Stomach (tissue), 9 donors: ENCODE results near the gene STXBP2. TPM values are rescaled to one million over a fixed set of nuclear protein-coding genes. Genes with fewer than 3 reads are reported as not detected.

Experiments used
- DNase-seq, 2 donors: peaks; one replicate each; pipeline versions ENCODE4 v3.0.0 to v3.0.0-alpha.2; 2013 to 2019
- H3K27ac ChIP-seq, 5 donors: fragments of 200-600 bp in 4 of 5; sonication (generic) in 4 of 5; one replicate each; pipeline ENCODE4 v1.5.1; 2013 to 2019; ENCODE audit warnings: mild to moderate bottlenecking in 1 of 5, moderate library complexity in 1 of 5
- H3K27me3 ChIP-seq, 3 donors: fragments of 200-600 bp; sonication (generic); one replicate each; pipeline ENCODE4 v1.5.1; 2017 to 2019; ENCODE audit warnings: mixed run types in 1 of 3
- H3K36me3 ChIP-seq, 4 donors: fragments of 200-600 bp; sonication (generic); 1 replicate in 3 of 4; 2 replicates in 1 of 4; pipeline ENCODE4 v1.5.1; 2016 to 2019
- H3K4me1 ChIP-seq, 4 donors: fragments of 200-600 bp; sonication (generic); one replicate each; pipeline ENCODE4 v1.5.1; 2016 to 2019
- H3K4me3 ChIP-seq, 4 donors: fragments of 200-600 bp; sonication (generic) in 3 of 4; one replicate each; pipeline ENCODE4 v1.5.1; 2016 to 2019; ENCODE audit warnings: mild to moderate bottlenecking in 1 of 4
- H3K9me3 ChIP-seq, 4 donors: fragments of 200-600 bp; sonication (generic); one replicate each; pipeline ENCODE4 v1.5.1; 2016 to 2019
- EP300 ChIP-seq: sonication (generic); formaldehyde crosslinking; IDR thresholded peaks from one replicate; pipeline ENCODE4 v1.6.1; 2017; ENCODE audit warnings: antibody characterized with exemption
- POLR2A ChIP-seq, 4 donors: fragments of 450-650 bp; IDR thresholded peaks; one replicate each; pipeline ENCODE4 v1.6.1; 2016; ENCODE audit warnings: antibody characterized with exemption in 4 of 4, control low read depth in 2 of 4, mild to moderate bottlenecking in 1 of 4, moderate library complexity in 1 of 4
- POLR2AphosphoS5 ChIP-seq, 3 donors: sonication (generic); formaldehyde crosslinking; IDR thresholded peaks; one replicate each; pipeline ENCODE4 v1.6.1; 2016; ENCODE audit warnings: antibody characterized with exemption in 3 of 3
- WGBS, 5 donors: extraction: QIAGEN DNeasy Blood & Tissue Kit in 3 of 5; methylation state at CpG; one replicate each; pipeline versions ENCODE4 v1.1.5 to v1.1.7; 2013 to 2018; 5-methylcytosine and 5-hydroxymethylcytosine counted together
- intact Hi-C: fragments of 100-400 bp; cut with DNase I; formaldehyde crosslinking; loops from one replicate; pipeline ENCODE4 v1.15.1; 2023; ENCODE audit warnings: low total_unique reads
- polyA plus RNA-seq, 3 donors: library from polyadenylated mRNA; stranded (reverse); fragments of 200-250 nt; gene quantifications; one replicate each; pipeline ENCODE4 v1.2.3, GENCODE V29; 2013
- total RNA-seq, 5 donors: library from RNA; depleted of rRNA; stranded (reverse); fragments of >200 nt; gene quantifications; one replicate each; pipeline versions ENCODE4 v1.1.0 to v1.2.3, GENCODE V29; 2014 to 2016
- TF ChIP-seq, protein P1 (sequence below), 7 experiments: fragments of 450-650 bp in 4 of 7; fragments of 200-600 bp in 3 of 7; sonication (generic) in 3 of 7; IDR thresholded peaks; one replicate each; pipeline ENCODE4 v1.5.1; 2016 to 2019; ENCODE audit warnings: antibody characterized with exemption in 7 of 7, control low read depth in 2 of 7, mild to moderate bottlenecking in 1 of 7
- donor health status: healthy with polysubstance abuse.
- donor health status: Bipolar disorder and iron deficiency.
- donor health status: healthy.

The STXBP2 gene
- total and polyA plus RNA-seq, 8 donors, result 46.6 to 734 (median 138) TPM

DNA sequence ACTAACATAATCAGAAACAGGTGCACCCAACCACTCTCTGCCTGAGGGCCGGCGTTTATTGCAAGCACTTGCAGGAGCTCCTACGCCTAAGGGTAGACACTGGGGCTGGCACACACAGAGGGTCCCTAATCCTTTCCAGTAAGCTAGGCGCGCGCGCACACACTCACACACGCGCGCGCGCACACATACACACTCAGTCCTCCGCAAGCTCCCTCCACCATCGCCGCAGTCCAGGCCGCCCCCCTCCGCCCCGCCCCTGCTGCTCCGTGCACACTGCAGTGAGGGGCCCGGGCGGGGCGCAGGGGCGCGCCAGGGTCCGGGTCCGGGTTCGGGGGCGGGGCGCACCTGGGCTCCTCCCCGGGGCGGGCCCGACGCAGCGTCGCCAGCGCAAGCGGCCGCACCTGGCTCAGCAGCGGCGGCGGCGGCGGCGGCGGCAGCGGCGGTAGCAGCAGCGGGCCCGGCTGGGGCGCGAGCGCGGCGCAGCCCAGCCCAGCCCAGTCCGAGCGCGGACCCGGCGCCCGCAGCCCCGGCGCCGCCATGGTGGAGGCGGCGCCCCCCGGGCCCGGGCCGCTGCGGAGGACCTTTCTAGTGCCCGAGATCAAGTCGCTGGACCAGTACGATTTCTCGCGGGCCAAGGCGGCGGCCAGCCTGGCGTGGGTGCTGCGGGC, 41.3 kb upstream of the STXBP2 start, which contains the start of gene CAMSAP3:
Gene CAMSAP3, plus strand, starts transcription at position 398 of the 668 bp plus-strand sequence. Its CDS starts 140 bp downstream, at position 538.
- peak within 1 kb of the TSS; percentile 44 to 66 (median 50) for H3K4me3 ChIP-seq
- H3K27me3 ChIP-seq, result peaks cover 3 to 81% (median 13%) of the 10 kb centered on the region in 3 donors
- no peaks in the 10 kb centered on the region for H3K36me3 ChIP-seq
- peak; percentile 66 to 91 for DNase-seq
- H3K9me3 ChIP-seq, result no peaks in the 10 kb centered on the region
- 0 to 1% (median 1%) methylated on average over 19 to 78 of the region's 78 CpGs for WGBS, 5 donors
- TF ChIP-seq POLR2A (IDR thresholded peaks at IDR 0.05), result no peak
- TF ChIP-seq POLR2AphosphoS5 (IDR thresholded peaks at IDR 0.05), result peak in 1 of 3 donors; percentile 29
- TF ChIP-seq, protein P1, sequence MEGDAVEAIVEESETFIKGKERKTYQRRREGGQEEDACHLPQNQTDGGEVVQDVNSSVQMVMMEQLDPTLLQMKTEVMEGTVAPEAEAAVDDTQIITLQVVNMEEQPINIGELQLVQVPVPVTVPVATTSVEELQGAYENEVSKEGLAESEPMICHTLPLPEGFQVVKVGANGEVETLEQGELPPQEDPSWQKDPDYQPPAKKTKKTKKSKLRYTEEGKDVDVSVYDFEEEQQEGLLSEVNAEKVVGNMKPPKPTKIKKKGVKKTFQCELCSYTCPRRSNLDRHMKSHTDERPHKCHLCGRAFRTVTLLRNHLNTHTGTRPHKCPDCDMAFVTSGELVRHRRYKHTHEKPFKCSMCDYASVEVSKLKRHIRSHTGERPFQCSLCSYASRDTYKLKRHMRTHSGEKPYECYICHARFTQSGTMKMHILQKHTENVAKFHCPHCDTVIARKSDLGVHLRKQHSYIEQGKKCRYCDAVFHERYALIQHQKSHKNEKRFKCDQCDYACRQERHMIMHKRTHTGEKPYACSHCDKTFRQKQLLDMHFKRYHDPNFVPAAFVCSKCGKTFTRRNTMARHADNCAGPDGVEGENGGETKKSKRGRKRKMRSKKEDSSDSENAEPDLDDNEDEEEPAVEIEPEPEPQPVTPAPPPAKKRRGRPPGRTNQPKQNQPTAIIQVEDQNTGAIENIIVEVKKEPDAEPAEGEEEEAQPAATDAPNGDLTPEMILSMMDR (IDR thresholded peaks at IDR 0.05), result no peak
- H3K4me1 ChIP-seq, result peaks cover 0 to 31% (median 26%) of the 10 kb centered on the region in 4 donors
- peak within 1 kb of the TSS; percentile 71 to 91 (median 77) for H3K27ac ChIP-seq
- intact Hi-C loops, result no loop called here

GRCh38 chr19:7596211-7596937, 40.5 kb upstream of the STXBP2 start:
- H3K4me3 ChIP-seq, result peak overlapping the region; percentile 44 to 66 (median 50)
- H3K27ac ChIP-seq, result peak overlapping the region; percentile 71 to 89 (median 76)
- peaks cover 3 to 77% (median 13%) of the 10 kb centered on the region in 3 donors for H3K27me3 ChIP-seq
- H3K9me3 ChIP-seq, result no peaks in the 10 kb centered on the region
- H3K4me1 ChIP-seq, result peaks cover 0 to 30% (median 25%) of the 10 kb centered on the region in 4 donors
- TF ChIP-seq, protein P1 (IDR thresholded peaks at IDR 0.05), result no peak
- no peak for TF ChIP-seq POLR2AphosphoS5 (IDR thresholded peaks at IDR 0.05)
- no peak for TF ChIP-seq EP300
- TF ChIP-seq POLR2A (IDR thresholded peaks at IDR 0.05), result no peak
- intact Hi-C loops, result no loop called here
- WGBS, 5 donors, result 1 to 4% (median 2%) methylated on average over 19 to 70 of the region's 70 CpGs
- DNase-seq, result peak in 1 of 2 donors; percentile 61
- H3K36me3 ChIP-seq, result no peaks in the 10 kb centered on the region

DNA sequence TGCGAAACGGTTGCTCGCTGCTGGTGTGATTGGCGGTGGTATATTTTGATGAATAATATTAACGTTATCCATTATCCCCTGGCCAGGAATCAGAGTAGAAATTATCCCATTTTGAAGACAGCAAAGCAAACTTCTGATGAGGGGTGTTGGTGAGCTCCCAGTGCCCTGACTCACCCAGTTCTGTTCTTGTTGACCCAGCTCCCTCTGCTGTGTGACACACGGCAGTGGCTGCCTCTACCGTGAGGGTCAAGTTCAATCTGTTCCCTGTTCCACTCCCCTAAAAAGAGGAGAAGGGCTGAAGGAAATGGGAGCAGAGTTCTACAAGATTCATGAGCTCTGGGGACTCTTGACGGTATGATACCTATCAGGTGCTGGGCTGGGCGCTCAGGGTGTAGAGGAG, 39.2 kb upstream of the STXBP2 start:
- intact Hi-C loops, result no loop called here
- TF ChIP-seq POLR2A (IDR thresholded peaks at IDR 0.05) (no peak), POLR2AphosphoS5 (IDR thresholded peaks at IDR 0.05) (no peak), EP300 (no peak)
- TF ChIP-seq, protein P1 (IDR thresholded peaks at IDR 0.05), result no peak
- peaks cover 0 to 39% (median 34%) of the 10 kb centered on the region in 4 donors for H3K4me1 ChIP-seq
- peak overlapping the region in 2 of 5 donors; percentile 73 to 89 for H3K27ac ChIP-seq
- 40 to 59% (median 56%) methylated on average over 9 of the region's 9 CpGs for WGBS, 5 donors
- H3K4me3 ChIP-seq, result peak overlapping the region in 2 of 4 donors; percentile 47 to 66
- H3K36me3 ChIP-seq, result no peaks in the 10 kb centered on the region
- DNase-seq, result peak; percentile 40 to 46
- no peaks in the 10 kb centered on the region for H3K9me3 ChIP-seq
- H3K27me3 ChIP-seq, result peaks cover 3 to 79% (median 13%) of the 10 kb centered on the region in 3 donors

DNA sequence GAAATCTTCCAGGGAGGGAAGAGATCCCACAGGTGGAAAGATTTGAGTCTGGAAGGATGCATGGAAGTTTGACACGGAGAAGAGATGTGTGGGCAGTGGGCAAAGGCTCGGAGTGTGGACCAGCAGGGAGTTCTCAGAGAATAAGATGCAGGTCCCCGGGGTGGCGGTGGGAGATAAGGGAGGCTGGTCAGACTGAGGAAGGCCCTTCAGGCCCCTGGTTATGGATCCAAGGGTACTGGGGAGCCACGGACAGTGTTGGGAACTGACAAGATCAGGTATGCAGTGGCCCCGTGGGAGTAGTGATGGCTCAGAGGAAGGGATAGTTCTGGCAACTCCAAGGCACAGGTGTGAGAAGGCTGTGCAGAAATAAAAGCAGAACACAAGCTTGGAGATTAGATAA, 38.7 kb upstream of the STXBP2 start:
- 52 to 69% (median 58%) methylated on average over 6 of the region's 6 CpGs for WGBS, 5 donors
- H3K4me3 ChIP-seq, result no peak overlapping the region
- intact Hi-C loops, result no loop called here
- peaks cover 3 to 77% (median 13%) of the 10 kb centered on the region in 3 donors for H3K27me3 ChIP-seq
- H3K9me3 ChIP-seq, result no peaks in the 10 kb centered on the region
- peaks cover 0 to 42% (median 39%) of the 10 kb centered on the region in 4 donors for H3K4me1 ChIP-seq
- H3K36me3 ChIP-seq, result no peaks in the 10 kb centered on the region
- peak overlapping the region in 1 of 5 donors; percentile 89 for H3K27ac ChIP-seq
- no peak for DNase-seq
- TF ChIP-seq POLR2AphosphoS5 (IDR thresholded peaks at IDR 0.05) (no peak), EP300 (no peak), POLR2A (IDR thresholded peaks at IDR 0.05) (no peak)
- TF ChIP-seq, protein P1 (IDR thresholded peaks at IDR 0.05), result no peak
